ENCODE measurements around the gene VWA5B2.

- TF ChIP-seq POLR2A (IDR thresholded peaks at IDR 0.05; ENCODE audit: low read depth, low read length) (no peak), POLR2AphosphoS5 (IDR thresholded peaks at IDR 0.05; ENCODE audit: low read depth, low read length) (no peak), TAF1 (IDR thresholded peaks at IDR 0.05; ENCODE audit: borderline replicate concordance, low read depth, low read length) (no peak)
These were observed 6.1 kb downstream of the VWA5B2 start for GRCh38 chr3:184235381-184236032.

Measured in GM12892 (cell line).